Body of pancreas (tissue), 4 donors: ENCODE results near the gene ARHGAP12. TPM values are rescaled to one million over a fixed set of nuclear protein-coding genes. Genes with fewer than 3 reads are reported as not detected.

Experiments used
- ATAC-seq: fragments of 150-250 bp; one replicate; pipeline ENCODE4 v1.9.1; 2016
- DNase-seq, 4 donors: peaks; one replicate each; pipeline ENCODE4 v3.0.0-alpha.2; 2019
- H3K27ac ChIP-seq, 4 donors: fragments of 200-600 bp; sonication (generic); 1 replicate in 3 of 4; 2 replicates in 1 of 4; pipeline versions ENCODE4 v1.5.1 to v1.6.1; 2016 to 2019; ENCODE audit warnings: mild to moderate bottlenecking in 1 of 4, mixed read lengths in 1 of 4, moderate library complexity in 1 of 4
- H3K27me3 ChIP-seq, 2 donors: fragments of 200-600 bp; sonication (generic); one replicate each; pipeline ENCODE4 v1.6.0; 2016; ENCODE audit warnings: mild to moderate bottlenecking in 1 of 2
- H3K36me3 ChIP-seq, 2 donors: fragments of 200-600 bp; sonication (generic); replicated peaks in 1 of 2; 2 replicates each; pipeline ENCODE4 v1.5.1; 2016; ENCODE audit warnings: low read depth in 2 of 2; ENCODE audit not compliant: insufficient read depth in 1 of 2
- H3K4me1 ChIP-seq: fragments of 200-600 bp; sonication (generic); one replicate; pipeline ENCODE4 v1.6.0; 2016
- H3K4me3 ChIP-seq, 2 donors: fragments of 200-600 bp; sonication (generic); 1 replicate in 1 of 2; 2 replicates in 1 of 2; pipeline ENCODE4 v1.5.1; 2016 to 2019
- H3K9me3 ChIP-seq, 3 donors: fragments of 200-600 bp; sonication (generic); 1 replicate in 2 of 3; 2 replicates in 1 of 3; pipeline ENCODE4 v1.5.1; 2016
- POLR2A ChIP-seq, 3 donors: fragments of 450-650 bp; IDR thresholded peaks; one replicate each; pipeline ENCODE4 v1.6.1; 2016; ENCODE audit warnings: antibody characterized with exemption in 3 of 3, mild to moderate bottlenecking in 2 of 3
- WGBS, 2 donors: methylation state at CpG; one replicate each; pipeline ENCODE4 v1.1.5; 2017; 5-methylcytosine and 5-hydroxymethylcytosine counted together
- intact Hi-C: fragments of 100-400 bp; cut with DNase I; formaldehyde crosslinking; loops from one replicate; pipeline ENCODE4 v1.15.1; 2023
- total RNA-seq, 2 donors: library from RNA; depleted of rRNA; stranded (reverse); fragments of >200 nt; gene quantifications; one replicate each; pipeline ENCODE4 v1.1.0, GENCODE V29; 2016
- TF ChIP-seq, protein P1 (sequence below), 7 experiments: fragments of 450-650 bp in 4 of 7; fragments of 200-600 bp in 3 of 7; sonication (generic) in 3 of 7; IDR thresholded peaks; one replicate each; pipeline ENCODE4 v1.5.1; 2016 to 2019; ENCODE audit warnings: antibody characterized with exemption in 7 of 7

ARHGAP12 gene
- total RNA-seq, 2 donors from 2014 or later = 34.3 to 39.4 TPM

- Histone ChIP-seq H3K4me1 (peaks cover 7% of the 10 kb centered on the region), H3K36me3 (no peaks in the 10 kb centered on the region), H3K9me3 (no peaks in the 10 kb centered on the region), H3K27ac (no peak overlapping the region), H3K27me3 (no peaks in the 10 kb centered on the region), H3K4me3 (no peak overlapping the region)
- no peak for ATAC-seq
- DNase-seq = no peak
- WGBS, 2 donors = 96% methylated on average over 1 to 2 of the region's 2 CpGs
- intact Hi-C loops = loop anchor here (10.0 kb wide), 1 partner anchor 100 kb away; no protein-coding TSS in a partner anchor
- TF ChIP-seq, protein P1, sequence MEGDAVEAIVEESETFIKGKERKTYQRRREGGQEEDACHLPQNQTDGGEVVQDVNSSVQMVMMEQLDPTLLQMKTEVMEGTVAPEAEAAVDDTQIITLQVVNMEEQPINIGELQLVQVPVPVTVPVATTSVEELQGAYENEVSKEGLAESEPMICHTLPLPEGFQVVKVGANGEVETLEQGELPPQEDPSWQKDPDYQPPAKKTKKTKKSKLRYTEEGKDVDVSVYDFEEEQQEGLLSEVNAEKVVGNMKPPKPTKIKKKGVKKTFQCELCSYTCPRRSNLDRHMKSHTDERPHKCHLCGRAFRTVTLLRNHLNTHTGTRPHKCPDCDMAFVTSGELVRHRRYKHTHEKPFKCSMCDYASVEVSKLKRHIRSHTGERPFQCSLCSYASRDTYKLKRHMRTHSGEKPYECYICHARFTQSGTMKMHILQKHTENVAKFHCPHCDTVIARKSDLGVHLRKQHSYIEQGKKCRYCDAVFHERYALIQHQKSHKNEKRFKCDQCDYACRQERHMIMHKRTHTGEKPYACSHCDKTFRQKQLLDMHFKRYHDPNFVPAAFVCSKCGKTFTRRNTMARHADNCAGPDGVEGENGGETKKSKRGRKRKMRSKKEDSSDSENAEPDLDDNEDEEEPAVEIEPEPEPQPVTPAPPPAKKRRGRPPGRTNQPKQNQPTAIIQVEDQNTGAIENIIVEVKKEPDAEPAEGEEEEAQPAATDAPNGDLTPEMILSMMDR (IDR thresholded peaks at IDR 0.05) = no peak
- no peak for TF ChIP-seq POLR2A (IDR thresholded peaks at IDR 0.05)
Observed at GRCh38 chr10:31954410-31955191, 26.0 kb upstream of the ARHGAP12 start.

DNA sequence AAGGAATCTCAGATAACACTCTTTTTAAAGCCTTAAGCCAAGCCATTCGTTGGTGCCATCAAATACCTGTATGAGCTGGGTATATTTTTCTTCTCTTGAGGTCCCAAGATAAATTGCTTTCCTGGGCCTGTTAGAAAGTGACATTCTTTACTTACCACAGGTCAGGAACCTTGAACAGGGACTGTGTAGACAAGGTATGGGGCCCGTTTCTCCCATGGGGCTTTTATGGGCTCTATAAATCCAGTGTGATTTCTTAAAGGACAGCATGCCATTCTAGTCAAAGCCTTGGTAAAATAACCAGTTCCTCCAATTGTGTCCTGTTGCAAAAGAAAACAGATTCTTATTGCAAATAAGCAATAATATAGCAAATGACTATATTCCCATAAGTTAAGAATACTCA, 24.8 kb upstream of the ARHGAP12 start:
- Histone ChIP-seq H3K4me1 (no peaks in the 10 kb centered on the region), H3K27ac (no peak overlapping the region), H3K36me3 (no peaks in the 10 kb centered on the region), H3K27me3 (no peaks in the 10 kb centered on the region), H3K9me3 (no peaks in the 10 kb centered on the region), H3K4me3 (no peak overlapping the region)
- no peak for ATAC-seq
- no peak for TF ChIP-seq POLR2A (IDR thresholded peaks at IDR 0.05)
- TF ChIP-seq, protein P1 (IDR thresholded peaks at IDR 0.05) = no peak
- WGBS, 2 donors = 78 to 86% methylated on average over 2 of the region's 2 CpGs
- intact Hi-C loops = loop anchor here (10.0 kb wide), 1 partner anchor 99 kb away; no protein-coding TSS in a partner anchor
- no peak for DNase-seq

DNA sequence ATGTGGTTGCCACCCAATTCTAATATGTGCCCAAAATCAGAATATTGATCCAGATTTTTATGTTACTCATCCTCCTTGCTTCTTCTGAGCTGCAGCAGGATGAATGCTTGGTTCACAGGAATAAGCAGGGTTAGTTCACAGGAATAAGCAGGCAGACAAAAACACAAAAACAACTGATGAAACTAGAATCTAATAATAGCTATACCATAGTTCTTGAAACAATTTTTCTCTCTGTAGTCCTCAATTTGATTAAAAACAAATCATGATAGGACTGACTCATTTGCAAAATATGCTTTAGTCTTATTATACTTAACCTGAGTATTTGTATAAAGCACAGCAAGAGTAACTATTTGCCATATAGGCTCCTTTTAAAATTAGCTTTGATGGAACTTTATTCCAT, 24.4 kb upstream of the ARHGAP12 start:
- Histone ChIP-seq H3K27ac (no peak overlapping the region), H3K4me1 (peaks cover 2% of the 10 kb centered on the region), H3K27me3 (no peaks in the 10 kb centered on the region), H3K4me3 (no peak overlapping the region), H3K9me3 (no peaks in the 10 kb centered on the region), H3K36me3 (no peaks in the 10 kb centered on the region)
- intact Hi-C loops = loop anchor here (10.0 kb wide), 1 partner anchor 98 kb away; no protein-coding TSS in a partner anchor
- TF ChIP-seq, protein P1 (IDR thresholded peaks at IDR 0.05) = no peak
- no peak for TF ChIP-seq POLR2A (IDR thresholded peaks at IDR 0.05)
- DNase-seq = no peak
- no peak for ATAC-seq

DNA sequence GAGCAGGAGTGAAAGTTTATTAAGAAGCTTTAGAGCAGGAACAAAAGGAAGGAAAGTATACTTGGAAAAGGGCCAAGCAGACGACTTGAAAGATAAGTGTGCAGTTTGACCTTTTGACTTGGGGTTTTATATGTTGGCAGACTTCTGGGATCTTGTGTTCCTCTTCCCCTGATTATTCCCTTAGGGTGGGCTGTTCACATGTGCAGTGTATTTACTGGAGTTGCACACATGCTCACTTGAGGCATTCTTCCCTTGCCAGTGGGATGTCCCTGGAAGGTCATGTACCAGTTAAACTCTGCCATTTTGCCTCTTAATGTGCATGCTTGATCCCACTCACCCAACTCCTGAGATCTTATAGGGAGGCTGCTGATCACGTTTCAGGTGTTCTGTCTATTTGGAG, 23.4 kb upstream of the ARHGAP12 start:
- Histone ChIP-seq H3K27ac (no peak overlapping the region), H3K36me3 (no peaks in the 10 kb centered on the region), H3K4me3 (no peak overlapping the region), H3K4me1 (peaks cover 9% of the 10 kb centered on the region), H3K9me3 (no peaks in the 10 kb centered on the region), H3K27me3 (no peaks in the 10 kb centered on the region)
- TF ChIP-seq, protein P1 (IDR thresholded peaks at IDR 0.05) = no peak
- TF ChIP-seq POLR2A (IDR thresholded peaks at IDR 0.05) = no peak
- ATAC-seq = no peak
- no peak for DNase-seq
- intact Hi-C loops = loop anchor here (10.0 kb wide), 1 partner anchor 97 kb away; no protein-coding TSS in a partner anchor
- WGBS, 2 donors = 27 to 37% methylated on average over 2 of the region's 2 CpGs

DNA sequence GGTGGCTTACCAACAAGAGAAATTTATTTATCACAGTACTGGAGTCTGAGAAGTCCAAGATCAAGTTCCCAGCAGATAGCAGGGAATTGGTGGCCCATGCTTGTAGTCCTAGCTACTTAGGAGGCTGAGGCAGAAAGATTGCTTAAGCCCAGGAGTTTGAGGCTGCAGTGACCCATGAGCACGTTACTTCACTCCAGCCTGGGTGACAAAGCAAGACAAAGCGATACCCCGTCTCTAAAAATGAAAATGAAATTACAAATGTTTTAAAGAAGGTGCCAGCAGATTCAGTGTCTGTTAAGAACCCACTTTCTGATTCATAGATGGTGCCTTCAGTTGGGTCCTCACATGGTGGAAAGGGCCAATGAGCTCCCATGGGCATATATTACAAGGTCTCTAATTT, 20.6 kb upstream of the ARHGAP12 start:
- Histone ChIP-seq H3K9me3 (no peaks in the 10 kb centered on the region), H3K27ac (no peak overlapping the region), H3K4me1 (peaks cover 23% of the 10 kb centered on the region), H3K36me3 (no peaks in the 10 kb centered on the region), H3K27me3 (no peaks in the 10 kb centered on the region), H3K4me3 (no peak overlapping the region)
- intact Hi-C loops = no loop called here
- ATAC-seq (no peak), DNase-seq (no peak)
- 86 to 97% methylated on average over 3 of the region's 3 CpGs for WGBS, 2 donors
- no peak for TF ChIP-seq POLR2A (IDR thresholded peaks at IDR 0.05)
- TF ChIP-seq, protein P1 (IDR thresholded peaks at IDR 0.05) = no peak
